KOPT-K1 (cell line): Measurements from ENCODE around the gene UBQLN4.
A peak's percentile ranks its signal among the peaks of the same experiment; 100 is the strongest.

Experiments used
- H3K27ac ChIP-seq: fragments of 200-600 bp; sonication (generic); 2 replicates; pipeline ENCODE4 v1.5.1; 2016; ENCODE audit warnings: antibody characterized with exemption, mild to moderate bottlenecking, low read depth, low read length; ENCODE audit not compliant: poor library complexity, severe bottlenecking
- H3K36me3 ChIP-seq: fragments of 200-600 bp; sonication (generic); 2 replicates; pipeline ENCODE4 v1.5.1; 2017; ENCODE audit warnings: antibody characterized with exemption, mild to moderate bottlenecking, low read length, moderate library complexity; ENCODE audit not compliant: insufficient read depth
- H3K9me3 ChIP-seq: fragments of 200-600 bp; sonication (generic); 2 replicates; pipeline ENCODE4 v1.5.1; 2017; ENCODE audit warnings: antibody characterized with exemption, low read length, mild to moderate bottlenecking; ENCODE audit not compliant: insufficient read depth, poor library complexity, severe bottlenecking

Gene UBQLN4

GRCh38 chr1:156053768-156054499 lies at the start of gene UBQLN4:
UBQLN4 (minus strand) TSS chr1:156053798; CDS start chr1:156053701, 97 bp downstream.
- Histone ChIP-seq H3K27ac (peak within 1 kb of the TSS; percentile 83), H3K36me3 (peaks cover 42% of the 10 kb centered on the region), H3K9me3 (no peaks in the 10 kb centered on the region)

GRCh38 chr1:156102633-156103511 lies 49.3 kb upstream of the UBQLN4 start:
- H3K9me3 ChIP-seq = no peaks in the 10 kb centered on the region
- no peak overlapping the region for H3K27ac ChIP-seq
- no peaks in the 10 kb centered on the region for H3K36me3 ChIP-seq

GRCh38 chr1:156101880-156102279 lies 48.3 kb upstream of the UBQLN4 start:
- Histone ChIP-seq H3K9me3 (no peaks in the 10 kb centered on the region), H3K36me3 (no peaks in the 10 kb centered on the region), H3K27ac (no peak overlapping the region)

DNA sequence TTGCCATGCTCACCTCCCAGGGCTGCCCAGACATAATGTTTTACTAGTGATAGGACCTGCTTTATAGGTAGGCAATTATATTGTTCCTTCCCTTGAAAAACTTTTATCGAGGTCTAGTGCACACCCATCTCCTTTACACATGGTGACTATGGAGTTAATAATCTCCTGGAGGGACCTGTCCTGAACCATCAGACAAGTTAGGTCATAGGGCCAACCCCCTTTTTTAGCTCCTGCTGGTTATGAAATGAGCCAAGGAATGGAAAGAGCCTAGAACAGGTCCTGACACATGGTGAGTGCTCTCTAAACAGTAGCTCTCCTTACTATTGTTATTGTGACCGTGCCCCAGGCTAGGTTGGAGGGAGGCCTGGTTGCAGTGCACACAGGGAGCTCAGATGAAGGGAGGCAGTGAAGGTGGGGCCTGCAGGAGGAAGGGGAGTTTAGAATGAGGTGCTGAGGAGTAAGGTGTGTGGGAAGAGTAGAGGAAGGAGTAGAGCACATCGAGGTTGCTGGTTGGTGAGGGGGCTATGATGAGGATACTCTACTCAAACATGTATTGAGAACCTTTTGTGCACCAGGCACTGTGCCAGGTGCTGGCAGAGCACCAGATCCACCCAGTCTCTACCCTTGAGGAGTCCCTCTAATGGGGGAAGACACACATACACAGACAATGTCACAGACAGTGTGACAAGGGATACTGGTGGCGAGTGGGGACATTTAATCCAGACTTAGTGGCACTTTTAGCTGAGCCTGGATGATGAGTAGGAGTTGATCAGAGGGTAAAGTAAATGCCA lies 46.8 kb upstream of the UBQLN4 start:
- H3K27ac ChIP-seq = no peak overlapping the region
- no peaks in the 10 kb centered on the region for H3K36me3 ChIP-seq
- no peaks in the 10 kb centered on the region for H3K9me3 ChIP-seq

DNA sequence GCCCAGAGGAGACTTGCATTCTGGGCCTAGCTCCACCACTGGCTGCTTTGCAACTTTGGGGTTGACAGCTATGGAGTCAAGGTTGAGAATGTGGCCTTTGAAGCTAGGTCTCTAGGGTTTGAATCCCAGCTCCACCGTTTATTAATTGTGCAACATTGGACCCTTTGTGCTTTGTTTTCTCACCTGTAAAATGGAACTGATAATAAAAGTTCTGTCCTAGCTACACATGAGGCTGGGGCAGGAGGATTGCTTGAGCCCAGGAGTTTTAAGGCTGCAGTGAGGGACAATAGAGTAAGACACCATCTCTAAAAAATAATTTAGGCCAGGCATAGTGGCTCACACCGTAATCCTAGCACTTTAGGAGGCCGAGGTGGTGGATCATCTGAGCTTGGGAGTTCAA lies 45.7 kb upstream of the UBQLN4 start:
- no peaks in the 10 kb centered on the region for H3K9me3 ChIP-seq
- H3K27ac ChIP-seq = no peak overlapping the region
- no peaks in the 10 kb centered on the region for H3K36me3 ChIP-seq

DNA sequence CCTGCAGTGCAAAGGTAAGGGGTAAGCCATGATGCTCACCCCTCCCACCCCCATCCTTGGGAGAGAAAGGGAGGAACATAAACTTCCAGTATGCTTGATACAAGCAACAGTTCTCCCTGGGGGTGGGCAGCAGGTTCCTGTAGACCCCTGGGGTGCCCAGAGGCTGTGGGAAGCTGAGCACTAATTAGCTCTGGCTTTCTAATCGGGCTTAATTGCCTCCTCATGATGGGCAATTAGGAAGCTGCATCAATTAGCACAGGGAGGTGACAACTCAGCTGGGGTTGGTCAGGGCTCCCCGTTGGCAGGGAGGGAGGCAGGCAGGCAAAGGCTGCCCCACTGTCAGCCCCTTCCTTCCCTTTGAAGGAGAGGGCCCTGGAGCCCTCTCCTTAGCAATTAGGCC lies 45.2 kb upstream of the UBQLN4 start:
- H3K36me3 ChIP-seq = no peaks in the 10 kb centered on the region
- no peak overlapping the region for H3K27ac ChIP-seq
- H3K9me3 ChIP-seq = no peaks in the 10 kb centered on the region

DNA sequence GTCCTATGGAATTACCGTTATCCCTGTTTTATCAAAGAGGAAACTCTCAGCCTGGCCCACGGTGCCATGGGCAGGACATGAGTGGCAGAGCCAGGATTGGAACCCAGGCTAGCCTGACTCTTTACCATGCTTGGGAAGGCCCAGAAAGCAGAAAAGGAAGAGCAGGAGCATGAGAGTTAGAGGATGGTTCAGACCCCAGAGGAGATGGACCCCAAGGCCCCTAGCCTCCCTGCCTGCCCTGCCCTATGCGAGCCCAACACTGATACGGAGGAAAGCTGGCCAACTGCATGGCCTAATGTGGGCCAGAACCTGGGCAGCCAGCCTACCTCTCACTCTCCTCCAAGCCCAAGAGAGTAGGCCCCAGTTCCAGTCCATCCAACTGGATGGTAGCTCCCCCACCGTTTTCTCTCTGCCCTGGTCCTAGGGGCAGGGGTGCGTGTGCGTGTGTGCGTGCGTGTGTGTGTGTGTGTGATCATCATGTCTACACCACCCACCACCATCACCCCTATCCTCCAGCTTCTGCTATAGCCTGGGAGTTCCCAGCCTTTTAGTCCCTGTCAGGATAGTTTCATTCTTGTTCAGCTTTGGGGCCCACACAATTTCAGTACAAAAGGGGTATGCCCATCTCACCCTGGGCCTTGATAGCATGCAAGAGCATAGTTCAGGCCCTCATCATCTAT lies 44.0 kb upstream of the UBQLN4 start:
- H3K27ac ChIP-seq = no peak overlapping the region
- H3K9me3 ChIP-seq = no peaks in the 10 kb centered on the region
- H3K36me3 ChIP-seq = no peaks in the 10 kb centered on the region

DNA sequence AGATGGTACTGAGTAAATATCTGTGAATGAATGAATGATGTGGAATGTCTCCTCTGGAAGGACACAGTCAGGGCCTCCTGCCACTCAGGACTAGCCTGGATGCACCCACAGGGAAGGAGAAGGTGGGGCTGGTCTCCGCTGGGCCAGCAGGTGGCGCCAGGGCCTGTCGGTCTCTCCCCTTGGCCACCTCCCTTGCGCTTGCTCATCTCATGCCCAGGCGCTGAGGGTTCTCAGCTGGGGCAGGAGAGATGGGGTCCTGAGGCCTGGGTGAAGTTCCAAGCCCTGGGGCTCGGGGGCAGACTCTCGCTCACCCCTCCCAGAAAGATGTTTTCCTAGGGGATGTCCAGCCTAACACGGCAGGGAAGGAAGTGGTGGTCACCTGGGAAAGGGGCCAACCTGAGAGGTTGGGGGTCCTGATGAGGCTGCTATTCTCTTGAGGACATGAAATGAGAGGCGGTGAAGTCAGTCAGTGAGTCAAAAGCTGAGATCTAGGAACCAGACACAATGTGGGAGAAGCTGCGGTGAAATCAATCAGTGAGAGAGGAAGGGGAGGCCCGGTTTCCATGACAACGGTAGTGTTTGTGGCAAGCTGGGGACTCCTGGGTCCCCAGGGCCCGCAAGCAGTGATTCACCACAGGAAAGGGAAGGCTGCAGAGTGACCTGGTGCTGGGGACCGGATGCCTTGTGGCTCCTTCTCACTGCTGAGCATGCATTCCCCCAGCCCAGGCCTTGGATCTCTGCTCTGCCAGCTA lies 43.2 kb upstream of the UBQLN4 start:
- Histone ChIP-seq H3K27ac (no peak overlapping the region), H3K9me3 (no peaks in the 10 kb centered on the region), H3K36me3 (no peaks in the 10 kb centered on the region)

GRCh38 chr1:156095906-156096508 lies 42.4 kb upstream of the UBQLN4 start:
- H3K36me3 ChIP-seq = no peaks in the 10 kb centered on the region
- no peak overlapping the region for H3K27ac ChIP-seq
- H3K9me3 ChIP-seq = no peaks in the 10 kb centered on the region

DNA sequence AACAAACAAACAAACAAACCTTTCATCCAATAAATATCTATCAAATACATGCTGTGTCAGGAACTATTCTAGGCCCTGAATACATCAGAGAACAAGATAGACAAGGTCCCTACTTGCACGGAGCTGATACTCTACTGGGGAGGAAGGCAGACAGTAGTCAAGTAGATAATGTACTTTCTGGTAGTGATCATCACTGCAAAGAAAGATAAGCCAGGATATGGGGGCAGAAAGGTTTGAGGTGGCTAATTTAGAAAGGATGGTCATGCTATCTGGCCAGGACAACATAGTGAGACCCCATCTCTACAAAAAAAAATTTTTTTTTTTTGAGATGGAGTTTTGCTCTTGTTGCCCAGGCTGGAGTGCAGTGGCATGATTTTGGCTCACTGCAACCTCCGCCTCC lies 38.0 kb upstream of the UBQLN4 start:
- Histone ChIP-seq H3K36me3 (no peaks in the 10 kb centered on the region), H3K9me3 (no peaks in the 10 kb centered on the region), H3K27ac (no peak overlapping the region)

DNA sequence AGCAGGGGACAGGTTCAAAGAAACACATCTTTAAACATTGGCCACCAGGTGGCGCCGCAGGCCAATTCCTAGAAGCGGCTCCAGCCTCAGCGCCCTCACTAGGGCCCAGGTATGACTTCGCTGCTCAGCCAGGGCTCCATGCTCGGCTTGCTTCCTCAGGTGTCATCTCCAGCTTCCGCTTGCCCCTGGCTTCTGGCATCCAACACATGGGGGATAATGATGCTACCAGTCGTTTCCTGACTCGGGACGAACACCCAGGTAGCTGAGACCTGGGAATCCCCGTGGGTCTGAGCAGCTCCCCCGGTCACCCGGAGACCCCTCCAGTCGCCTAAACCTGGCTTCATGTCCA lies 37.2 kb upstream of the UBQLN4 start:
- Histone ChIP-seq H3K27ac (no peak overlapping the region), H3K9me3 (no peaks in the 10 kb centered on the region), H3K36me3 (no peaks in the 10 kb centered on the region)

- no peak overlapping the region for H3K27ac ChIP-seq
- no peaks in the 10 kb centered on the region for H3K36me3 ChIP-seq
- no peaks in the 10 kb centered on the region for H3K9me3 ChIP-seq
Measured at GRCh38 chr1:156090138-156090839, 36.7 kb upstream of the UBQLN4 start.

- Histone ChIP-seq H3K36me3 (no peaks in the 10 kb centered on the region), H3K27ac (no peak overlapping the region), H3K9me3 (no peaks in the 10 kb centered on the region)
Measured at GRCh38 chr1:156089704-156090103, 36.1 kb upstream of the UBQLN4 start.
